Hepatocyte (in vitro differentiated cells): Measurements from ENCODE around the gene AFAP1. TPM values are rescaled to one million over a fixed set of nuclear protein-coding genes. Genes with fewer than 3 reads are reported as not detected.

Experiments
- DNase-seq: peaks from one replicate; pipeline ENCODE4 v3.0.0-alpha.2; 2016; ENCODE audit warnings: low spot score
- H2AFZ ChIP-seq: fragments of 200-600 bp; sonication (generic); 2 replicates; pipeline ENCODE4 v1.6.0; 2016; ENCODE audit warnings: antibody characterized with exemption, mild to moderate bottlenecking
- H3K27ac ChIP-seq: fragments of 200-600 bp; sonication (generic); 2 replicates; pipeline ENCODE4 v1.5.1; 2016; ENCODE audit warnings: mild to moderate bottlenecking
- H3K27me3 ChIP-seq: fragments of 200-600 bp; sonication (generic); 2 replicates; pipeline ENCODE4 v1.6.1; 2016
- H3K36me3 ChIP-seq: fragments of 200-600 bp; sonication (generic); replicated peaks from 2 replicates; pipeline ENCODE4 v1.5.1; 2016; ENCODE audit warnings: low read depth; ENCODE audit not compliant: insufficient read depth
- H3K4me1 ChIP-seq: fragments of 200-600 bp; sonication (generic); 2 replicates; pipeline ENCODE4 v1.5.1; 2016; ENCODE audit warnings: mild to moderate bottlenecking, moderate library complexity; ENCODE audit not compliant: insufficient read depth
- H3K4me2 ChIP-seq: fragments of 200-600 bp; sonication (generic); 2 replicates; pipeline ENCODE4 v1.6.0; 2016
- H3K4me3 ChIP-seq: fragments of 200-600 bp; sonication (generic); 2 replicates; pipeline ENCODE4 v1.5.1; 2016; ENCODE audit warnings: mild to moderate bottlenecking
- H3K79me2 ChIP-seq: fragments of 200-600 bp; sonication (generic); 2 replicates; pipeline ENCODE4 v1.6.0; 2017; ENCODE audit warnings: mild to moderate bottlenecking
- H3K9me2 ChIP-seq: fragments of 200-600 bp; sonication (generic); replicated peaks from 2 replicates; pipeline ENCODE4 v1.6.0; 2017; ENCODE audit warnings: mild to moderate bottlenecking; ENCODE audit not compliant: insufficient read depth
- H3K9me3 ChIP-seq: fragments of 200-600 bp; sonication (generic); 2 replicates; pipeline ENCODE4 v1.5.1; 2016; ENCODE audit warnings: low read depth, mild to moderate bottlenecking
- H4K20me1 ChIP-seq: fragments of 200-600 bp; sonication (generic); 2 replicates; pipeline ENCODE4 v1.6.0; 2016; ENCODE audit warnings: mild to moderate bottlenecking; ENCODE audit not compliant: insufficient read depth, poor library complexity, severe bottlenecking
- EZH2 ChIP-seq: fragments of 200-600 bp; sonication (generic); IDR thresholded peaks from 2 replicates; pipeline ENCODE4 v1.6.1; 2016; ENCODE audit warnings: antibody characterized with exemption, mild to moderate bottlenecking, borderline replicate concordance
- EZH2phosphoT487 ChIP-seq: fragments of 200-600 bp; sonication (generic); IDR thresholded peaks from one replicate; pipeline ENCODE4 v1.6.1; 2018; ENCODE audit warnings: antibody characterized with exemption, mild to moderate bottlenecking, low read depth, moderate library complexity; ENCODE audit not compliant: unreplicated experiment, severe bottlenecking
- WGBS: methylation state at CpG from one replicate; pipeline ENCODE4 v1.1.6; 2016; ENCODE audit warnings: low lambda C conversion rate; ENCODE audit errors: missing lambda C conversion rate; 5-methylcytosine and 5-hydroxymethylcytosine counted together
- polyA plus RNA-seq: library from polyadenylated mRNA; unstranded; fragments of >200 nt; fragmentation: Nextera tagmentation; extraction: Ambion mirVana; gene quantifications from 2 replicates; pipeline ENCODE4 v1.2.1, GENCODE V29; 2016
- total RNA-seq: library from RNA; depleted of rRNA; stranded (reverse); fragments of >200 nt; gene quantifications from 2 replicates; pipeline ENCODE4 v1.2.3, GENCODE V29; 2014
- TF ChIP-seq, protein P1 (sequence below): fragments of 200-600 bp; sonication (generic); IDR thresholded peaks from 2 replicates; pipeline ENCODE4 v1.5.1; 2016; ENCODE audit warnings: antibody characterized with exemption, mild to moderate bottlenecking; ENCODE audit not compliant: poor library complexity

The AFAP1 gene
- total and polyA plus RNA-seq, 2 experiments from 2014 or later: 9.3 to 16.2 TPM

DNA sequence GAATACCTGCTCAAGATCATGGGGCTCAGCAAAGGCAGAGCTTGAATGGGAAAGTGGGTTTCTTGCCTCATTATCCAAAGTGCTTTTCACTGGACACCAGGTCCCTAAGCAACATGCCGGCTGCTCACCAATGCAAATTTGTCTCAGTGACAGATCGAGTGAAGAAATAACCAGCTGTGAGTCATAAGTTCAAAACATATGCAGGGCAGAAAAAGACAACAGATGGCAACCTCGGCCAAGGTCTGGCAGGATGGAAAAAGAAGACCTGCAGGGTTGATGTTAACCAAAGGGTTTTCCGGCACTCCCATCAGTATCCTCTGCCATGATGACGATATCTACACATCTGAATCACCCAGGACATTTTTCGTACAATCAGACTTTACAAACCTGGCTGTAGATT lies 124.1 kb downstream of the AFAP1 start:
- H3K4me3 ChIP-seq: no peak overlapping the region
- no peak overlapping the region for H3K4me2 ChIP-seq
- no peaks in the 10 kb centered on the region for H3K9me3 ChIP-seq
- H3K79me2 ChIP-seq: no peaks in the 10 kb centered on the region
- H4K20me1 ChIP-seq: no peaks in the 10 kb centered on the region
- TF ChIP-seq EZH2 (no peak), EZH2phosphoT487 (no peak)
- TF ChIP-seq, protein P1, sequence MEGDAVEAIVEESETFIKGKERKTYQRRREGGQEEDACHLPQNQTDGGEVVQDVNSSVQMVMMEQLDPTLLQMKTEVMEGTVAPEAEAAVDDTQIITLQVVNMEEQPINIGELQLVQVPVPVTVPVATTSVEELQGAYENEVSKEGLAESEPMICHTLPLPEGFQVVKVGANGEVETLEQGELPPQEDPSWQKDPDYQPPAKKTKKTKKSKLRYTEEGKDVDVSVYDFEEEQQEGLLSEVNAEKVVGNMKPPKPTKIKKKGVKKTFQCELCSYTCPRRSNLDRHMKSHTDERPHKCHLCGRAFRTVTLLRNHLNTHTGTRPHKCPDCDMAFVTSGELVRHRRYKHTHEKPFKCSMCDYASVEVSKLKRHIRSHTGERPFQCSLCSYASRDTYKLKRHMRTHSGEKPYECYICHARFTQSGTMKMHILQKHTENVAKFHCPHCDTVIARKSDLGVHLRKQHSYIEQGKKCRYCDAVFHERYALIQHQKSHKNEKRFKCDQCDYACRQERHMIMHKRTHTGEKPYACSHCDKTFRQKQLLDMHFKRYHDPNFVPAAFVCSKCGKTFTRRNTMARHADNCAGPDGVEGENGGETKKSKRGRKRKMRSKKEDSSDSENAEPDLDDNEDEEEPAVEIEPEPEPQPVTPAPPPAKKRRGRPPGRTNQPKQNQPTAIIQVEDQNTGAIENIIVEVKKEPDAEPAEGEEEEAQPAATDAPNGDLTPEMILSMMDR: no peak
- no peaks in the 10 kb centered on the region for H3K27me3 ChIP-seq
- no peaks in the 10 kb centered on the region for H3K36me3 ChIP-seq
- no peak for DNase-seq
- no peak overlapping the region for H3K27ac ChIP-seq
- WGBS: 97% methylated on average over 6 of the region's 6 CpGs
- H2AFZ ChIP-seq: no peak overlapping the region
- H3K9me2 ChIP-seq: no peaks in the 10 kb centered on the region
- peaks cover 25% of the 10 kb centered on the region for H3K4me1 ChIP-seq

DNA sequence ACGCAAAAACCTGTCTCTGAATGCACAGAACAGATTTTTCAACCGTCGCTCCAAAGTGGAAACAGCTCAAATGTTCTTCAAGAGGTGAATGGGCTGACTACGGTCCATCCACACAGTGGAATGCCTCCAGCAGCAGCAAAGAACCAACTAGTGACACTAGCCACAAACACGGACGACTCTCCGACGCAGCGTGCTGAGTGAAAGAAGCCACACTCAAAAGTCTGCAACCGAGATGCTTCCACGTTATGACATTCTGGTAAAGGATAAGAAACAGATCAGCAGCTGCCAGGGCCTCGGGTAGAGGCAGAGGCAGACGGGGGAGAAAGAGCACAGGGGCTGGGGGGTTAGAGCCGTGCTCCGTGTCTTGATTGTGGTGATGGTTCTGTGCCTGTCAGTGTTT lies 125.2 kb downstream of the AFAP1 start:
- H4K20me1 ChIP-seq: no peaks in the 10 kb centered on the region
- H3K4me3 ChIP-seq: no peak overlapping the region
- no peak overlapping the region for H3K4me2 ChIP-seq
- H3K9me2 ChIP-seq: no peaks in the 10 kb centered on the region
- no peaks in the 10 kb centered on the region for H3K36me3 ChIP-seq
- H3K9me3 ChIP-seq: no peaks in the 10 kb centered on the region
- peaks cover 27% of the 10 kb centered on the region for H3K4me1 ChIP-seq
- no peak overlapping the region for H2AFZ ChIP-seq
- no peak overlapping the region for H3K27ac ChIP-seq
- no peak for TF ChIP-seq EZH2phosphoT487
- TF ChIP-seq, protein P1: no peak
- no peak for TF ChIP-seq EZH2
- WGBS: 92% methylated on average over 15 of the region's 15 CpGs
- H3K27me3 ChIP-seq: no peaks in the 10 kb centered on the region
- H3K79me2 ChIP-seq: no peaks in the 10 kb centered on the region
- no peak for DNase-seq

DNA sequence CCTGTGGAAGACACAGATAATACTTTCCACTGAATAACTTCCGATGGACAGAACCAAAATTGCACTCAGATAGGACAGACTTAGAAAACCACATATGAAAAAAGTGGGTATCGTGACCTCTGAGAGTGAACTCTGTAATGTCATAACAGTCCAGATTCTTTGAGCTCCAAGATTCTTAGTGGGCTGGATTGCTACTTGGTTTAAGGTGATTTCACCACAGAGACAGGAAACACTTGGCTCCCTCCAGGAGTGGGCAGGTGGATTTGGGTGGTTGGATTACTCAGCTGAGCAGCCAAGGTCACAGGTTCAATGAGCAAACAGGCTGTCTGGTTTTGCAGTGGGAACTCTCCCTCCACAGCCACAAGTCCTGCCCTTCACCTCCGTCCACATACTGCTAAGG lies 126.0 kb downstream of the AFAP1 start:
- H3K27ac ChIP-seq: no peak overlapping the region

DNA sequence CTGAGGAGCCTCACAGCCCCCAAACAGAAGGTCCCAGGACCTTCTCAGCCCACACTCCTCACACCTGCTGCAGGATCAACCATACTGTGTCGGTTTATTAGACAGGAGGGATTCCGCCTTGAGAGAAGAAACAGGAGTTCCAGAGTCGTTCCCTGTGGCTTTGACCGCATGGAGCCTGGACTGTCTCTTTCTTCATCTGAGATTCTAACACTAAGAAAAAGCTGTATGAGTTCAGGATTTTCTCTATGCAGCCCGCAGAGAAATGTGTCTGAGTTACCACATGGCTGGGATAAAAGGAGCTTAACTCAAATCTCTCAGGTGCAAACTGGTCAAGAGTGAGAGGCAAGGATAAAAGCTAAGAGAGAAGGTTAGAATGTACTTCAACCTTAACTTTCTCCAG lies 126.7 kb downstream of the AFAP1 start:
- Histone ChIP-seq H3K27ac (no peak overlapping the region), H3K4me1 (peaks cover 25% of the 10 kb centered on the region), H3K36me3 (no peaks in the 10 kb centered on the region), H3K79me2 (no peaks in the 10 kb centered on the region), H3K9me2 (no peaks in the 10 kb centered on the region), H3K9me3 (no peaks in the 10 kb centered on the region), H3K4me2 (no peak overlapping the region), H2AFZ (no peak overlapping the region), H4K20me1 (no peaks in the 10 kb centered on the region), H3K4me3 (no peak overlapping the region), H3K27me3 (no peaks in the 10 kb centered on the region)
- no peak for DNase-seq
- TF ChIP-seq EZH2phosphoT487: no peak
- no peak for TF ChIP-seq EZH2
- TF ChIP-seq, protein P1: no peak
- 66% methylated on average over 5 of the region's 5 CpGs for WGBS

More for the DNA sequence above, 126.0 kb downstream of the AFAP1 start:
- Histone ChIP-seq H3K27me3 (no peaks in the 10 kb centered on the region), H3K36me3 (no peaks in the 10 kb centered on the region), H3K4me3 (no peak overlapping the region), H4K20me1 (no peaks in the 10 kb centered on the region), H3K9me2 (no peaks in the 10 kb centered on the region), H3K4me1 (peaks cover 27% of the 10 kb centered on the region), H3K9me3 (no peaks in the 10 kb centered on the region), H3K79me2 (no peaks in the 10 kb centered on the region), H2AFZ (no peak overlapping the region), H3K4me2 (no peak overlapping the region)
- TF ChIP-seq EZH2 (no peak), EZH2phosphoT487 (no peak)
- WGBS: 89% methylated on average over 3 of the region's 3 CpGs
- DNase-seq: no peak
